CD14-positive monocyte (primary cell): ENCODE results near the gene CRYBA4. TPM values are rescaled to one million over a fixed set of nuclear protein-coding genes. Genes with fewer than 3 reads are reported as not detected.

ENCODE experiments used
- DNase-seq, 3 donors: peaks; one replicate each; pipeline ENCODE4 v3.0.0-alpha.2; 2011 to 2022
- H2AFZ ChIP-seq: 2 replicates; pipeline ENCODE4 v1.6.0; 2012; ENCODE audit warnings: mild to moderate bottlenecking, low read depth, low read length, inconsistent platforms; ENCODE audit not compliant: insufficient read depth, poor library complexity, severe bottlenecking
- H3K27ac ChIP-seq, 2 donors: 1 replicate in 1 of 2; 2 replicates in 1 of 2; pipeline ENCODE4 v1.5.1; 2012 to 2013; ENCODE audit warnings: low read length in 2 of 2, control low read depth in 1 of 2, inconsistent platforms in 1 of 2, low read depth in 1 of 2, mild to moderate bottlenecking in 1 of 2
- H3K27me3 ChIP-seq, 2 donors: one replicate each; pipeline versions ENCODE4 v1.6.0 to v1.6.1; 2011 to 2013; ENCODE audit warnings: low read length in 2 of 2; ENCODE audit not compliant: control insufficient read depth in 2 of 2, insufficient read depth in 2 of 2
- H3K36me3 ChIP-seq, 2 donors: replicated peaks in 1 of 2; 1 replicate in 1 of 2; 2 replicates in 1 of 2; pipeline versions ENCODE4 v1.5.1 to v1.6.1; 2012 to 2013; ENCODE audit warnings: low read length in 2 of 2, control low read depth in 1 of 2, inconsistent platforms in 1 of 2, mild to moderate bottlenecking in 1 of 2; ENCODE audit not compliant: insufficient read depth in 2 of 2, control insufficient read depth in 1 of 2
- H3K4me1 ChIP-seq, 2 donors: 1 replicate in 1 of 2; 2 replicates in 1 of 2; pipeline versions ENCODE4 v1.5.1 to v1.6.1; 2012 to 2013; ENCODE audit warnings: low read length in 2 of 2, control low read depth in 1 of 2, inconsistent platforms in 1 of 2, mild to moderate bottlenecking in 1 of 2, moderate library complexity in 1 of 2; ENCODE audit not compliant: insufficient read depth in 2 of 2, control insufficient read depth in 1 of 2
- H3K4me2 ChIP-seq: replicated peaks from 2 replicates; pipeline ENCODE3; 2012; ENCODE audit warnings: low read length, moderate library complexity, mild to moderate bottlenecking; ENCODE audit not compliant: poor library complexity, severe bottlenecking; ENCODE audit errors: extremely low read depth
- H3K4me3 ChIP-seq, 3 experiments: fragments of 200-600 bp in 1 of 3; sonication (generic) in 1 of 3; replicated peaks in 1 of 3; 1 replicate in 2 of 3; 2 replicates in 1 of 3; pipeline ENCODE4 v1.5.1; 2011 to 2013; ENCODE audit warnings: low read length in 3 of 3, mild to moderate bottlenecking in 3 of 3, control low read depth in 2 of 3, low read depth in 2 of 3, inconsistent platforms in 1 of 3, moderate library complexity in 1 of 3
- H3K79me2 ChIP-seq: 2 replicates; pipeline ENCODE4 v1.6.0; 2012; ENCODE audit warnings: mild to moderate bottlenecking, control low read depth, inconsistent platforms, low read length, moderate library complexity; ENCODE audit not compliant: insufficient read depth
- H3K9ac ChIP-seq: 2 replicates; pipeline ENCODE4 v1.6.0; 2017; ENCODE audit warnings: low read length, mild to moderate bottlenecking; ENCODE audit not compliant: insufficient read depth, poor library complexity, severe bottlenecking
- H3K9me3 ChIP-seq, 2 donors: replicated peaks in 1 of 2; 1 replicate in 1 of 2; 2 replicates in 1 of 2; pipeline versions ENCODE4 v1.5.1 to v1.6.1; 2012 to 2013; ENCODE audit warnings: low read length in 2 of 2, control low read depth in 1 of 2; ENCODE audit not compliant: control insufficient read depth in 1 of 2, insufficient read depth in 1 of 2
- H4K20me1 ChIP-seq: 2 replicates; pipeline ENCODE4 v1.6.0; 2012; ENCODE audit warnings: mild to moderate bottlenecking, low read length, control low read depth, moderate library complexity; ENCODE audit not compliant: insufficient read depth
- H3K27ac Mint-ChIP-seq, 7 donors: one replicate each; pipeline ENCODE4 v1.8.0; 2020; ENCODE audit warnings: mild to moderate bottlenecking in 7 of 7, mixed read lengths in 7 of 7, moderate library complexity in 6 of 7, inconsistent platforms in 2 of 7
- H3K27me3 Mint-ChIP-seq, 3 donors: one replicate each; pipeline ENCODE4 v1.8.0; 2021 to 2022; ENCODE audit warnings: low read depth in 3 of 3, mild to moderate bottlenecking in 3 of 3, mixed read lengths in 3 of 3, moderate library complexity in 3 of 3, inconsistent platforms in 1 of 3
- H3K36me3 Mint-ChIP-seq, 2 donors: one replicate each; pipeline ENCODE4 v1.8.0; 2020; ENCODE audit warnings: mixed read lengths in 2 of 2, inconsistent platforms in 1 of 2, mild to moderate bottlenecking in 1 of 2
- H3K4me1 Mint-ChIP-seq: one replicate; pipeline ENCODE4 v1.8.0; 2020; ENCODE audit warnings: mild to moderate bottlenecking, mixed read lengths
- H3K4me3 Mint-ChIP-seq, 2 donors: one replicate each; pipeline ENCODE4 v1.8.0; 2020; ENCODE audit warnings: mild to moderate bottlenecking in 2 of 2, mixed read lengths in 2 of 2, moderate library complexity in 1 of 2
- H3K9me3 Mint-ChIP-seq, 7 donors: one replicate each; pipeline ENCODE4 v1.8.0; 2020 to 2022; ENCODE audit warnings: mixed read lengths in 7 of 7, mild to moderate bottlenecking in 6 of 7, moderate library complexity in 6 of 7, inconsistent platforms in 2 of 7
- WGBS: methylation state at CpG from one replicate; pipeline ENCODE4 v1.1.5; 2013; ENCODE audit warnings: missing lambda C conversion rate; ENCODE audit not compliant: insufficient coverage; 5-methylcytosine and 5-hydroxymethylcytosine counted together
- intact Hi-C, 2 donors: fragments of 100-400 bp; cut with micrococcal nuclease; formaldehyde crosslinking; loops; one replicate each; pipeline versions ENCODE4 v1.15.0 to v1.15.1; 2023
- polyA plus RNA-seq, 3 donors: library from polyadenylated mRNA; depleted of rRNA in 1 of 3; unstranded in 2 of 3; stranded (reverse) in 1 of 3; fragments of 300-500 nt in 2 of 3; fragments of >200 nt in 1 of 3; fragmentation: Illumina TruSeq in 2 of 3; gene quantifications; 1 replicate in 2 of 3; 2 replicates in 1 of 3; pipeline ENCODE4 v1.2.3, GENCODE V29; 2012 to 2021
- TF ChIP-seq, protein P1 (sequence below): fragments of 200-600 bp; IDR thresholded peaks from one replicate; pipeline ENCODE4 v1.8.0; 2022; ENCODE audit warnings: antibody characterized with exemption, mild to moderate bottlenecking

The CRYBA4 gene
- polyA plus RNA-seq, 3 donors: not detected

DNA sequence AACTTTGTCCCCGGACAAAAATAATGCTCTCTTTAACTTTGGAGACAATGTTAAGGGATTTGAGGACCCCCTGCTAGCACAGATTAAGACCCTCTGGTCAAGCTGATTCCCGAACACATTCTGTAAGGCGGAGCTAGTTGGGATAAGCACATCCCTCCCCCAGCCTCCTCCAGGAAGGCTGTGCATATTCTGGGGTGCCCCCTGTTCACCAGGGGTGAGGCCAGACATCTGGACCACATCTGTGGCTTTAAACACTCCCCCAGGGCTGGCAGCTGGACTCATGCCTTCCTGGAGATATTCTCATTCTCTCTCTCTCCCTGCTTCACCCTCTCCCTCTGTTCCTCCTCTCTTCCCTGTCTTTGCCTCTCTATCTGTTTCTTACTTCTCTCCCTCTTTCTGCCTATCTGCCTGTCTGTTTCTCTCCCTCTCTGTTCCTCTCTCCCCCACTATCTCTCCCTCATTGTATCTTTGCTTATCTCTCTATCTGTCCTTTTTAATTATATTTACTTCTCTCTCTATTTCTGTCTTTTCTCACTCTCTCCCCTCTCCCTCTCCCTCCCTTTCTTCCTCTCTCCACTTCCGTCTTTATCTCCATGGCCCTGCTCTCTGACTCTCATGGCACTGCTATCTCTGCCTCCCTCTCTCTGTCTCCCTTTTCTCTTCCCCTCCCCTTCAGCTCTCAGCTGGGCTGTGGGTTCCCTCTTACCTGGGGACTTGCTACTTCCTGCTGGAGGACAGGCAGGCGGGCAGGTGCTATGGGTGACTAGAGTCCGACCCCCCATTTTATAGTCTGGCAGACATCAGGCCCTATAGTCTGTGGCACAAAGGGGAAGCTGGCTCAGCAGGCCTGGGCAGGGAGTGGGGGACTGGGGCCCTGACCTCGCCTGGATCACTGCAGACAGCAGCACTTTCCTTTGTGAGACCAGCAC is 4.2 kb upstream of the CRYBA4 start, which contains the start of gene CRYBB1:
Gene CRYBB1 (minus strand): TSS at position 757 of the 929 bp plus-strand sequence. CDS start 1,708 bp downstream, outside the sequence.
- Histone ChIP-seq H3K9ac (peak within 1 kb of the TSS; percentile 48), H3K27ac (peak within 1 kb of the TSS; percentile 54 to 85), H3K4me2 (peak within 1 kb of the TSS; percentile 58), H4K20me1 (no peaks in the 10 kb centered on the region), H3K79me2 (no peaks in the 10 kb centered on the region), H3K9me3 (no peaks in the 10 kb centered on the region), H3K4me1 (peaks cover 22 to 30% of the 10 kb centered on the region in 2 donors), H3K4me3 (peak within 1 kb of the TSS in 1 of 3 experiments; percentile 27), H2AFZ (peak within 1 kb of the TSS; percentile 82), H3K36me3 (no peaks in the 10 kb centered on the region), H3K27me3 (no peaks in the 10 kb centered on the region)
- WGBS: 18% methylated on average over 5 of the region's 7 CpGs
- peak within 1 kb of the TSS in 1 of 2 donors; percentile 76 for H3K4me3 Mint-ChIP-seq
- TF ChIP-seq, protein P1, sequence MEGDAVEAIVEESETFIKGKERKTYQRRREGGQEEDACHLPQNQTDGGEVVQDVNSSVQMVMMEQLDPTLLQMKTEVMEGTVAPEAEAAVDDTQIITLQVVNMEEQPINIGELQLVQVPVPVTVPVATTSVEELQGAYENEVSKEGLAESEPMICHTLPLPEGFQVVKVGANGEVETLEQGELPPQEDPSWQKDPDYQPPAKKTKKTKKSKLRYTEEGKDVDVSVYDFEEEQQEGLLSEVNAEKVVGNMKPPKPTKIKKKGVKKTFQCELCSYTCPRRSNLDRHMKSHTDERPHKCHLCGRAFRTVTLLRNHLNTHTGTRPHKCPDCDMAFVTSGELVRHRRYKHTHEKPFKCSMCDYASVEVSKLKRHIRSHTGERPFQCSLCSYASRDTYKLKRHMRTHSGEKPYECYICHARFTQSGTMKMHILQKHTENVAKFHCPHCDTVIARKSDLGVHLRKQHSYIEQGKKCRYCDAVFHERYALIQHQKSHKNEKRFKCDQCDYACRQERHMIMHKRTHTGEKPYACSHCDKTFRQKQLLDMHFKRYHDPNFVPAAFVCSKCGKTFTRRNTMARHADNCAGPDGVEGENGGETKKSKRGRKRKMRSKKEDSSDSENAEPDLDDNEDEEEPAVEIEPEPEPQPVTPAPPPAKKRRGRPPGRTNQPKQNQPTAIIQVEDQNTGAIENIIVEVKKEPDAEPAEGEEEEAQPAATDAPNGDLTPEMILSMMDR: no peak
- H3K27me3 Mint-ChIP-seq: peaks cover 1 to 8% (median 2%) of the 10 kb centered on the region in 3 donors
- H3K4me1 Mint-ChIP-seq: peaks cover 48% of the 10 kb centered on the region
- no peaks in the 10 kb centered on the region for H3K9me3 Mint-ChIP-seq
- DNase-seq: peak; percentile 39 to 40 (median 40)
- H3K36me3 Mint-ChIP-seq: no peaks in the 10 kb centered on the region
- peak within 1 kb of the TSS; percentile 90 to 96 (median 93) for H3K27ac Mint-ChIP-seq
- intact Hi-C loops: no loop called here

DNA sequence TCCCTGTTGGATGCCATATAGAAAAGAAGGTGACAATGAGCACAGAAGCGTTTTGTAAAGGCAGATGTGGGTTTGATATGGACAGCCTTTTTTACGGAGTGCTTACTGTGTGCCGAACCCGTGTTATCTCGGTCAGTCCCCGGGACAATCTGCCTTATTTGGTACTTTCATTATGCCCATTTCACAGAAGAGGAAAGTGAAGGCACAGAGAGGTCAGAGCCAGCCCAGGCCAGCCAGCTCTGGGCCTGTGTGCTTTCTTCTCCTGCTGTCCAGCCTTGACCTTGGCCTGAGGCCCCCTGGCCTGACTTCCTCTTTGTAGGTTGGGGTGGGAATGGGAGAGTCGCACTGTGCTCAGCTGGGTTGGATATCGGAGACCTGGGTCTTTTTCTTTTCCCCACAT is 3.3 kb upstream of the CRYBA4 start:
- H3K4me1 ChIP-seq: peaks cover 22 to 30% of the 10 kb centered on the region in 2 donors
- H3K4me1 Mint-ChIP-seq: peaks cover 46% of the 10 kb centered on the region
- no peak overlapping the region for H3K9ac ChIP-seq
- H3K9me3 ChIP-seq: no peaks in the 10 kb centered on the region
- TF ChIP-seq, protein P1: no peak
- 94% methylated on average over 6 of the region's 8 CpGs for WGBS
- no peak overlapping the region for H3K4me2 ChIP-seq
- H3K4me3 ChIP-seq: no peak overlapping the region
- H3K79me2 ChIP-seq: no peaks in the 10 kb centered on the region
- DNase-seq: no peak
- peak overlapping the region; percentile 54 to 85 for H3K27ac ChIP-seq
- no peaks in the 10 kb centered on the region for H4K20me1 ChIP-seq
- H3K36me3 Mint-ChIP-seq: no peaks in the 10 kb centered on the region
- H3K36me3 ChIP-seq: no peaks in the 10 kb centered on the region
- no peaks in the 10 kb centered on the region for H3K9me3 Mint-ChIP-seq
- H3K4me3 Mint-ChIP-seq: no peak overlapping the region
- peak overlapping the region; percentile 82 for H2AFZ ChIP-seq
- peak overlapping the region in 5 of 7 donors; percentile 6 to 96 (median 93) for H3K27ac Mint-ChIP-seq
- H3K27me3 Mint-ChIP-seq: peaks cover 2 to 8% (median 3%) of the 10 kb centered on the region in 3 donors
- H3K27me3 ChIP-seq: no peaks in the 10 kb centered on the region
- intact Hi-C loops: no loop called here
